GM12878 (cell line): Measurements from ENCODE around the gene A1BG. TPM values are rescaled to one million over a fixed set of nuclear protein-coding genes. Genes with fewer than 3 reads are reported as not detected.

Experiments
- ATAC-seq: fragments of 200-7000 bp; cut with Tn5 transposase; 3 replicates; pipeline ENCODE4 v1.9.1; 2020; ENCODE audit warnings: mild to moderate bottlenecking, moderate library complexity
- BruUV-seq: library from RNA; stranded (reverse); fragments of 400-500 nt; replicated peaks from 2 replicates; lab custom pipeline; 2021; lab: Mats Ljungman, UMichigan
- CTCF ChIA-PET: fragments of 300-600 bp; sonication (Branson Sonifier 250); formaldehyde crosslinking; extraction: SDS; loops from one replicate; lab custom pipeline; 2021; ENCODE audit warnings: inconsistent platforms; lab: Yijun Ruan, JAX
- POLR2A ChIA-PET: fragments of 350-600 bp; formaldehyde crosslinking; extraction: SDS; loops from one replicate; lab custom pipeline; 2021; ENCODE audit warnings: inconsistent platforms; lab: Charles Lee
- RAD21 ChIA-PET: fragments of 300-600 bp; sonication (Branson Sonifier 250); formaldehyde crosslinking; loops from one replicate; lab custom pipeline; 2023; ENCODE audit warnings: antibody characterized with exemption; ENCODE audit not compliant: unreplicated experiment; lab: Charles Lee
- SMC1A ChIA-PET: fragments of 300-600 bp; sonication (Branson Sonifier 250); formaldehyde crosslinking; loops from one replicate; lab custom pipeline; 2023; ENCODE audit not compliant: unreplicated experiment, uncharacterized antibody; lab: Charles Lee
- DNase-seq: peaks from one replicate; pipeline ENCODE4 v3.0.0-alpha.2; 2011; ENCODE audit warnings: low read depth, low spot score
- FAIRE-seq: peaks from 3 replicates; lab custom pipeline; 2011; peaks lifted over from hg19 to GRCh38; lab: Jason Lieb, UNC
- H2AFZ ChIP-seq: 2 replicates; pipeline ENCODE4 v1.6.0; 2011; ENCODE audit warnings: low read depth, low read length, control low read depth; ENCODE audit not compliant: control insufficient read depth
- H3K27ac ChIP-seq: 2 replicates; pipeline ENCODE4 v1.5.1; 2011; ENCODE audit warnings: control low read depth; ENCODE audit not compliant: control insufficient read depth, insufficient read depth
- H3K27me3 ChIP-seq, 2 experiments: replicated peaks in 1 of 2; 2 replicates each; pipeline versions ENCODE4 v1.6.0 to v1.6.1; 2011; ENCODE audit warnings: low read length in 1 of 2; ENCODE audit not compliant: control insufficient read depth in 2 of 2, insufficient read depth in 2 of 2
- H3K36me3 ChIP-seq, 2 experiments: 2 replicates each; pipeline ENCODE4 v1.5.1; 2011; ENCODE audit warnings: low read length in 1 of 2; ENCODE audit not compliant: control insufficient read depth in 2 of 2, insufficient read depth in 2 of 2
- H3K4me1 ChIP-seq: 2 replicates; pipeline ENCODE4 v1.6.1; 2011; ENCODE audit warnings: mild to moderate bottlenecking, low read length, moderate library complexity, mixed read lengths; ENCODE audit not compliant: control insufficient read depth, insufficient read depth
- H3K4me2 ChIP-seq: 2 replicates; pipeline ENCODE4 v1.6.0; 2011; ENCODE audit warnings: control low read depth; ENCODE audit not compliant: control insufficient read depth, insufficient read depth
- H3K4me3 ChIP-seq: fragments of 200-600 bp; sonication (generic); 2 replicates; pipeline ENCODE4 v1.5.1; 2016
- H3K79me2 ChIP-seq: 2 replicates; pipeline ENCODE4 v1.6.0; 2011; ENCODE audit warnings: low read length; ENCODE audit not compliant: control insufficient read depth, insufficient read depth
- H3K9ac ChIP-seq: 2 replicates; pipeline ENCODE4 v1.8.0; 2011; ENCODE audit warnings: low read length, control low read depth, mixed read lengths; ENCODE audit not compliant: control insufficient read depth, insufficient read depth
- H3K9me3 ChIP-seq: replicated peaks from 3 replicates; pipeline ENCODE4 v1.5.1; 2011; ENCODE audit warnings: mild to moderate bottlenecking, low read length; ENCODE audit not compliant: control insufficient read depth, insufficient read depth
- H4K20me1 ChIP-seq: 2 replicates; pipeline ENCODE4 v1.6.0; 2011; ENCODE audit not compliant: control insufficient read depth, insufficient read depth
- ASH2L ChIP-seq: fragments of 300-600, 200-600 bp; sonication (generic); IDR thresholded peaks from 2 replicates; pipeline ENCODE4 v1.6.1; 2017; ENCODE audit warnings: low read depth, mild to moderate bottlenecking, borderline replicate concordance
- ATF2 ChIP-seq: IDR thresholded peaks from 2 replicates; pipeline ENCODE4 v1.6.1; 2012; ENCODE audit warnings: low read length, inconsistent platforms
- GABPA ChIP-seq: IDR thresholded peaks from 2 replicates; pipeline ENCODE4 v1.6.1; 2014; ENCODE audit warnings: antibody characterized with exemption, low read depth, mild to moderate bottlenecking, inconsistent platforms
- HDAC6 ChIP-seq: fragments of 200-600 bp; sonication (generic); IDR thresholded peaks from one replicate; pipeline ENCODE4 v1.8.0; 2017; ENCODE audit warnings: antibody characterized with exemption; ENCODE audit not compliant: unreplicated experiment
- KAT2A ChIP-seq: conservative IDR thresholded peaks from 2 replicates; pipeline ENCODE4 v1.6.1; 2011; ENCODE audit warnings: low read depth, low read length; ENCODE audit not compliant: control insufficient read depth
- PAX8 ChIP-seq: fragments of 450-650 bp; IDR thresholded peaks from 2 replicates; pipeline ENCODE4 v1.6.1; 2017; ENCODE audit warnings: mild to moderate bottlenecking, moderate library complexity
- RAD21 ChIP-seq: IDR thresholded peaks from 2 replicates; pipeline ENCODE4 v1.6.1; 2011; ENCODE audit warnings: mild to moderate bottlenecking, low read depth, low read length, moderate library complexity; ENCODE audit not compliant: insufficient read depth
- RAD51 ChIP-seq: fragments of 450-650 bp; IDR thresholded peaks from 2 replicates; pipeline ENCODE4 v1.6.1; 2016; ENCODE audit warnings: moderate library complexity, mild to moderate bottlenecking, inconsistent platforms
- ZBTB11 ChIP-seq: fragments of 450-650 bp; formaldehyde crosslinking; IDR thresholded peaks from 2 replicates; pipeline ENCODE4 v1.5.0; 2022; ENCODE audit warnings: mild to moderate bottlenecking, missing genetic modification characterization
- WGBS: methylation state at CpG from one replicate; pipeline ENCODE4 v1.1.6; 2016; ENCODE audit warnings: low lambda C conversion rate; ENCODE audit not compliant: insufficient replicate concordance, insufficient coverage; ENCODE audit errors: missing lambda C conversion rate; 5-methylcytosine and 5-hydroxymethylcytosine counted together
- in situ Hi-C: fragments of 300-500 bp; cut with MboI; formaldehyde crosslinking; loops from 9 replicates; pipeline ENCODE4 v1.14.3; 2018; ENCODE audit warnings: mixed read lengths
- intact Hi-C: fragments of 100-400 bp; cut with micrococcal nuclease; formaldehyde crosslinking; loops from one replicate; pipeline ENCODE4 v1.14.2; 2022; ENCODE audit not compliant: unreplicated experiment
- polyA plus RNA-seq, 11 experiments: library from polyadenylated mRNA; depleted of rRNA in 4 of 11; unstranded in 6 of 11; stranded (reverse) in 5 of 11; fragments of >200 nt; fragmentation: Nextera tagmentation in 4 of 11; fragmentation: Illumina TruSeq in 1 of 11; extraction: Ambion mirVana in 4 of 11; extraction: Trizol in 1 of 11; gene quantifications; 1 replicate in 1 of 11; 2 replicates in 10 of 11; pipeline versions ENCODE4 v1.2.1 to v1.2.3, GENCODE V29; 2011 to 2016; ENCODE audit warnings: inconsistent platforms in 2 of 11, missing spikeins in 2 of 11, low read depth in 1 of 11
- total RNA-seq, 4 experiments: library from RNA; depleted of rRNA in 3 of 4; stranded (reverse); fragments of >200 nt in 3 of 4; fragmentation: Illumina TruSeq in 1 of 4; extraction: Trizol in 1 of 4; gene quantifications; 2 replicates each; pipeline versions ENCODE4 v1.2.1 to v1.2.3, GENCODE V29; 2013 to 2021
- TF ChIP-seq, protein P1 (sequence below): fragments of 450-650 bp; formaldehyde crosslinking; IDR thresholded peaks from 2 replicates; pipeline ENCODE4 v1.4.0; 2022; ENCODE audit warnings: mild to moderate bottlenecking, moderate library complexity
- TF ChIP-seq, protein P2 (sequence below): fragments of 150-350 bp; IDR thresholded peaks from 2 replicates; pipeline ENCODE4 v1.6.1; 2016; ENCODE audit warnings: low read depth, low read length

The A1BG gene
- total and polyA plus RNA-seq, 10 of the 15 experiments (the other 5 are each of a cell fraction or from before 2014, with no cell fraction given) = 0.34 to 29.6 (median 11.8) TPM

DNA sequence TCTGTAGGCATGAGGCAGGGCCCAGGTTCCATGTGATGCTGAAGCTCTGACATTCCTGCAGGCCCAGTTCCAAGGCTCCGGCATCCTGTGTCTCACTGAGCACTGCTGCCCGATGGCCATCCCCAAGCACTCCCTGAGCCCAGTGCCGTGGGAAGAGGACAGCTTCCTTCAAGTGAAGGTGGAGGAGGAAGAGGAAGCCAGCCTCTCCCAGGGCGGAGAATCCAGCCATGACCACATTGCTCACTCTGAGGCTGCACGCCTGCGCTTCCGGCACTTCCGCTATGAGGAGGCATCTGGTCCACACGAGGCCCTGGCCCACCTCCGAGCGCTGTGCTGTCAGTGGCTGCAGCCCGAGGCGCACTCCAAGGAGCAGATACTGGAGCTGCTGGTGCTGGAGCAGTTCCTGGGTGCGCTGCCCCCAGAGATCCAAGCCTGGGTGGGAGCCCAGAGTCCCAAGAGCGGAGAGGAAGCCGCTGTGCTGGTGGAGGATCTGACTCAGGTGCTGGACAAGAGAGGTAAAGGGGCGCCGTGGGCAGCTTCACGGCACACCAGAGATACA lies 18.5 kb downstream of the A1BG start:
- H3K4me2 ChIP-seq = no peak overlapping the region
- ChIA-PET RAD21 (no interaction called here), POLR2A (interaction anchor here (0.9 kb wide), 1 partner anchor 9 kb away, joined by 9 read pairs; no protein-coding TSS in a partner anchor), SMC1A (interaction anchor here (0.9 kb wide), 1 partner anchor 144 kb away, joined by 3 read pairs; no protein-coding TSS in a partner anchor), CTCF (no interaction called here)
- ATAC-seq (no peak), DNase-seq (no peak), FAIRE-seq (no peak)
- H3K9ac ChIP-seq = no peak overlapping the region
- TF ChIP-seq, protein P1, sequence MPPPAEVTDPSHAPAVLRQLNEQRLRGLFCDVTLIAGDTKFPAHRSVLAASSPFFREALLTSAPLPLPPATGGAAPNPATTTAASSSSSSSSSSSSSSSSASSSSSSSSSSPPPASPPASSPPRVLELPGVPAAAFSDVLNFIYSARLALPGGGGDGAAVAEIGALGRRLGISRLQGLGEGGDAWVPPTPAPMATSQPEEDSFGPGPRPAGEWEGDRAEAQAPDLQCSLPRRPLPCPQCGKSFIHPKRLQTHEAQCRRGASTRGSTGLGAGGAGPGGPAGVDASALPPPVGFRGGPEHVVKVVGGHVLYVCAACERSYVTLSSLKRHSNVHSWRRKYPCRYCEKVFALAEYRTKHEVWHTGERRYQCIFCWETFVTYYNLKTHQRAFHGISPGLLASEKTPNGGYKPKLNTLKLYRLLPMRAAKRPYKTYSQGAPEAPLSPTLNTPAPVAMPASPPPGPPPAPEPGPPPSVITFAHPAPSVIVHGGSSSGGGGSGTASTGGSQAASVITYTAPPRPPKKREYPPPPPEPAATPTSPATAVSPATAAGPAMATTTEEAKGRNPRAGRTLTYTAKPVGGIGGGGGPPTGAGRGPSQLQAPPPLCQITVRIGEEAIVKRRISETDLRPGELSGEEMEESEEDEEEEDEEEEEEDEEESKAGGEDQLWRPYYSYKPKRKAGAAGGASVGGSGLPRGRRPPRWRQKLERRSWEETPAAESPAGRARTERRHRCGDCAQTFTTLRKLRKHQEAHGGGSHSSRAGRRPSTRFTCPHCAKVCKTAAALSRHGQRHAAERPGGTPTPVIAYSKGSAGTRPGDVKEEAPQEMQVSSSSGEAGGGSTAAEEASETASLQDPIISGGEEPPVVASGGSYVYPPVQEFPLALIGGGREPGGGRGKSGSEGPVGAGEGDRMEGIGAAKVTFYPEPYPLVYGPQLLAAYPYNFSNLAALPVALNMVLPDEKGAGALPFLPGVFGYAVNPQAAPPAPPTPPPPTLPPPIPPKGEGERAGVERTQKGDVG (CRISPR knock-in tag) = no peak
- TF ChIP-seq ZBTB11 (CRISPR knock-in tag) (no peak), RAD51 (no peak), PAX8 (no peak), RAD21 (no peak), GABPA (no peak), KAT2A (no peak), HDAC6 (no peak), ATF2 (no peak), ASH2L (no peak)
- TF ChIP-seq, protein P2, sequence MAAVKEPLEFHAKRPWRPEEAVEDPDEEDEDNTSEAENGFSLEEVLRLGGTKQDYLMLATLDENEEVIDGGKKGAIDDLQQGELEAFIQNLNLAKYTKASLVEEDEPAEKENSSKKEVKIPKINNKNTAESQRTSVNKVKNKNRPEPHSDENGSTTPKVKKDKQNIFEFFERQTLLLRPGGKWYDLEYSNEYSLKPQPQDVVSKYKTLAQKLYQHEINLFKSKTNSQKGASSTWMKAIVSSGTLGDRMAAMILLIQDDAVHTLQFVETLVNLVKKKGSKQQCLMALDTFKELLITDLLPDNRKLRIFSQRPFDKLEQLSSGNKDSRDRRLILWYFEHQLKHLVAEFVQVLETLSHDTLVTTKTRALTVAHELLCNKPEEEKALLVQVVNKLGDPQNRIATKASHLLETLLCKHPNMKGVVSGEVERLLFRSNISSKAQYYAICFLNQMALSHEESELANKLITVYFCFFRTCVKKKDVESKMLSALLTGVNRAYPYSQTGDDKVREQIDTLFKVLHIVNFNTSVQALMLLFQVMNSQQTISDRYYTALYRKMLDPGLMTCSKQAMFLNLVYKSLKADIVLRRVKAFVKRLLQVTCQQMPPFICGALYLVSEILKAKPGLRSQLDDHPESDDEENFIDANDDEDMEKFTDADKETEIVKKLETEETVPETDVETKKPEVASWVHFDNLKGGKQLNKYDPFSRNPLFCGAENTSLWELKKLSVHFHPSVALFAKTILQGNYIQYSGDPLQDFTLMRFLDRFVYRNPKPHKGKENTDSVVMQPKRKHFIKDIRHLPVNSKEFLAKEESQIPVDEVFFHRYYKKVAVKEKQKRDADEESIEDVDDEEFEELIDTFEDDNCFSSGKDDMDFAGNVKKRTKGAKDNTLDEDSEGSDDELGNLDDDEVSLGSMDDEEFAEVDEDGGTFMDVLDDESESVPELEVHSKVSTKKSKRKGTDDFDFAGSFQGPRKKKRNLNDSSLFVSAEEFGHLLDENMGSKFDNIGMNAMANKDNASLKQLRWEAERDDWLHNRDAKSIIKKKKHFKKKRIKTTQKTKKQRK = no peak
- no peak overlapping the region for H2AFZ ChIP-seq
- H3K27ac ChIP-seq = no peak overlapping the region
- no TSS peak for BruUV-seq
- H3K36me3 ChIP-seq = peaks cover 7 to 11% of the 10 kb centered on the region in 2 experiments; a peak in 3 of 4 replicates
- no peaks in the 10 kb centered on the region for H3K27me3 ChIP-seq
- no peaks in the 10 kb centered on the region for H3K4me1 ChIP-seq
- no peaks in the 10 kb centered on the region; the same call in 2 of the 3 replicates for H3K9me3 ChIP-seq
- in situ Hi-C loops = no loop called here
- 88% methylated on average over 19 of the region's 19 CpGs for WGBS
- no peaks in the 10 kb centered on the region for H3K79me2 ChIP-seq
- H4K20me1 ChIP-seq = no peaks in the 10 kb centered on the region
- intact Hi-C loops = no loop called here
- no peak overlapping the region for H3K4me3 ChIP-seq
